M059J (cell line): Measurements from ENCODE around the gene AXIN1. TPM values are rescaled to one million over a fixed set of nuclear protein-coding genes. Genes with fewer than 3 reads are reported as not detected.
"Not testable (repeated sequence)": the region's sequence is repeated elsewhere in the genome, so short reads cannot be mapped to it uniquely, and the experiment has no call there.

Experiments
- DNase-seq: peaks from one replicate; pipeline ENCODE4 v3.0.0-alpha.2; 2012; ENCODE audit warnings: low read depth
- total RNA-seq: library from RNA; depleted of rRNA; stranded (reverse); fragments of >200 nt; shearing (Covaris generic); gene quantifications from 2 replicates; pipeline ENCODE4 v1.2.3, GENCODE V29; 2014

The AXIN1 gene
- total RNA-seq, 1 experiment from 2014 or later: 15.5 TPM

DNA sequence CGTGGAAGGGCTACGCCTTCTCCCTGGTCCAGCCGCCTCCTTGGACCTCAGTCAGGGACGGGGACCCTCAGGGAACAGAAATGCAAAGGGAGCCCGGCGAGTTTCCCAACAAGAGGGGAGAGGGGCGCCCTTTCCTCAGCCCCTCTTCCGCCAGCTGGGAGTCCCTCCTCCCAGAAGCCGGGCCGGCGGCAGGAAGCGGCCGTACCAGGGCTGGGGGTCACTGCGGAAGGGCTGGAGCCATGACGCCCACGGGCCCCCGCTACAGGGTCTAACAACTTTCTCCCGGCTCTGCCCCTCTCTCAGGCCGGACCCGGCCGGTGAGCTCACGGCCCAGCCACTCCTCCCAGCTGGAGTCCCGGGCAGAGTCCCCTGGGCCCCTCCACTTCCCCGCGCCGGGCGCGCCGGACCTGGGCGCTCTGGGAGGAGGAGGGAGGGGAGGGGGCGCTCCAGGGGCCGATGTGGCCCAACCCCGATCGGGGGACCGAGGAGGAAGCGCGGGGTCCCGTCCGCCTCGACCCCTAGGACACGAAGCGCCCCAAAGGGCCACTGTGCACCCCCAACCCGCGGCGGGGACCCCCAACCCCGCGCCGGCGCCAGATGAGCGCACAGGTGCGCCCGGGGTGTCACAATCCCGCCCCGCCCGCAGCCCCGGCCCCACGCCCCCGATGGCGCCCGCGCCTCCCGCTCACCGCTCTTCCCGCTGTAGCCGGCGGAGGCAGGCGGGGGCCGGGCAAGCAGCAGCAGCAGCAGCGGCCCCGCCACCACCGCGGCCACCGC is 28.7 kb upstream of the AXIN1 start:
- DNase-seq: no peak

DNA sequence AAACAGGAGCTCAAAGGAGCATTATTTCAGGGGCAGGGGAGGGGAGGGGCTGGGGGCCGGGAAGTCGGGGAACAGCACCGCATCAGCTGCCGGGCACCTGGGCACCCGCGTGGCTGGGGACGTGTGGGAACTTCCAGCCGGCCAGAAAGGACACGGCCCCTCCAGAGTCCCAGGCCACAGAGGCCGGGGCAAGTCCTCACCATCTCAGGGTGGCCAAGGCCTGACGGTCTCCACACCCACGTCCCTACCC is 28.2 kb upstream of the AXIN1 start:
- DNase-seq: no peak

DNA sequence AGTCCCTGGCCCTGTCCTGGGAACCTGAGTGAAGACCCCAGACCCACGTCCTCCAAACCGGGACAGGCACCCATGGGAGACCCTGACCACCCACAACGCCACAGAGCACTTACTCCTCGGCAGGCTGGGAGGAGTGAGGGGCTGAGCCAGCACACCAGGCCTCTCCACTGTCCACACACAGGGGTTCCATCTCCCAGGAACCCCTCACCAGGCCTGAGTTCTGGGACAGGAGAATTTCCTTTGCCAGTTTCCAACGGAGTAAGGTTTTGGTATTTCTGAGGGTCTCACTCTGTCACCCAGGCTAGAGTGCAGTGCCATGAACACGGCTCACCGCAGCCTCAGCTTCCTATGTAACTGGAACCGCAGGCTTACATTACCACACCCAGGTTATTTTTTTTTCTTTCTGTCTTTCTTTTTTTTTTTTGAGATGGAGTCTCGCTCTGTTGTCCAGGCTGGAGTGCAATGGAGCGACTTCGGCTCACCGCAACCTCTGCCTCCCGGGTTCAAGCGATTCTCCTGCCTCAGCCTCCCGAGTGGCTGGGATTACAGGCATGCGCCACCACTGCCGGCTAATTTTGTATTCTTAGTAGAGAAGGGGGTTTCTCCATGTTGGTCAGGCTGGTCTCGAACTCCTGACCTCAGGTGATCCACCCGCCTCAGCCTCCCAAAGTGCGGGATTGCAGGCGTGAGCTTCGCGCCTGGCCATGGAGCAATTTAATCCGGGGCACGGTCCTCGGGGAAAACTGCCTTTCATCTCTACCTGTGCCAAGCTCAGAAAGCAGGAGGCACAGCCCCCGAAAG is 27.6 kb upstream of the AXIN1 start:
- DNase-seq: no peak

DNA sequence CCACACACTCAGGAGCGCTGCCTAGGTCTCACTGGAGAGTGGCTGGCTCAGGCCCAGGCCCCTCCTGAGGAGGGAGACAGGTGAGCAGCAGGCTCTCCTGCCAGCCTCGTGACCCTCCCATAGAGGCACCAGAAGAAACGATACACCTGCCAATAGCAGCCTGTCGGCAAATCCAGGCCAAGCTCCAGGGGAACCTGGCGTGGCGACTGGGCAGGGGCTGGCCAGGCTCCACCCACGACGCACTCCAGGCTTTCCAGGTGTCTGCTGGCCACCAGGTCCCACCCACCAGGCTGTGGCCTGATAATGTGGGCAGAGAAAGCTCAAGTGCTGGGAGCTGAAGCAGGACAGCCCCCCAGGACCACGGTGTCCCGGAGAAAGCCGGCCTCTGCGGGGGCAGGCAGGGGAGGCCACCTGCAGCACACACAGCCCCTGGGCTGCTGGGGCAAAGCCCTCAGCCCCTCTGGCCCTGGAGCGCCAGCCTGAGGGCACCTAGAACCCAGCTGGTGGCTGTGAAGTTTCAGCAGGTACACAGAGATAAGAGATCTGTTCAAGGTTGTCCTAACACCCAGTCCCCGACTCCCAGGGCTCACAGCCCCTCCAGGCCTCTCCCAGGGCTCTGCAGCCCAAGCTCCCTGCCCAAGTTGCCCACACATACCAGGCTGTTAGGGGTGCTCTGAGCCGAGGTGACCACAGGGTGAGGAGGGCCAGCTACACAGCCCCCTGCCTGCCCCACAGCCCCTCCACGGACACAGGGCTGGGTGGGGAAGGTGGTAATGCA is 26.8 kb upstream of the AXIN1 start:
- DNase-seq: no peak

DNA sequence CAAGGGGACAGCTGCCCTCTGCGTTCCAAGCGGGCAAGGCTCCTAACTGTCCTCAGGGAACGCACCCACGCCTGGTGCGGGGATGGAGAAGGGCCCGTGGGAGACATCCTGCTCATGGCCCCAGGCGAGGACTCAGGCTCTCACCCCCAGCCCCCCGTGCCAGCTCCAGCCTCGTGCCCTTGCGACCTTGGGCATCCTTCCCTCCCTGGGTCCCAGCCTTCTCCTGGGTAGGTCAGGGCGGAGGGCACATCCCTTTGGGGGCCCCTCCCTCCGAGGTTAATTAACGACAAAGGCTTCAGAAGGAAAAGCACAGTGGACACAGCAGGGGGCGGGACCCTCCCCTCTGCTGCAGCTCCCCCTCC is 26.3 kb upstream of the AXIN1 start:
- DNase-seq: no peak

DNA sequence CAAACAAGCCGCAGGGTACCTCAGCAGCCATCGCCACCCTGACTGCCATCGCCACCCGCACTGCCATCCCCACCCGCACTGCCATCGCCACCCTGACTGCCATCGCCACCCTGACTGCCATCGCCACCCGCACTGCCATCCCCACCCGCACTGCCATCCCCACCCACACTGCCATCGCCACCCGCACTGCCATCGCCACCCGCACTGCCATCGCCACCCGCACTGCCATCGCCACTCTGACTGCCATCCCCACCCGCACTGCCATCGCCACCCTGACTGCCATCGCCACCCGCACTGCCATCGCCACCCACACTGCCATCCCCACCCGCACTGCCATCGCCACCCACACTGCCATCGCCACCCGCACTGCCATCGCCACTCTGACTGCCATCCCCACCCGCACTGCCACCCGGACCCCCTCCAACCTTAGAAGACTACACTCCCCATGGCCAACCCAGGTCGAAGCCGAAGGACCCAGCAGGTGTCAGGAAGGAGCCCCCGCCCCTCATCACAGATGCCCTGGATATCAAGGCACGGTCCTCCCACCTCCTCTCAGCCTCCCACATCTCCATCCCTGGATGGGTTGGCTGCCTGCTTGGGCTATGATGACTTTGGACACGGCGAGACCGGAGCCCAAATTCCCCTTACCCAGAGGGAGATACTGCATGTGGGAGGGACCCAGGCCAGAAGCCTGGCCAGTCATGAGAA is 25.7 kb upstream of the AXIN1 start:
- not testable (repeated sequence) for DNase-seq

DNA sequence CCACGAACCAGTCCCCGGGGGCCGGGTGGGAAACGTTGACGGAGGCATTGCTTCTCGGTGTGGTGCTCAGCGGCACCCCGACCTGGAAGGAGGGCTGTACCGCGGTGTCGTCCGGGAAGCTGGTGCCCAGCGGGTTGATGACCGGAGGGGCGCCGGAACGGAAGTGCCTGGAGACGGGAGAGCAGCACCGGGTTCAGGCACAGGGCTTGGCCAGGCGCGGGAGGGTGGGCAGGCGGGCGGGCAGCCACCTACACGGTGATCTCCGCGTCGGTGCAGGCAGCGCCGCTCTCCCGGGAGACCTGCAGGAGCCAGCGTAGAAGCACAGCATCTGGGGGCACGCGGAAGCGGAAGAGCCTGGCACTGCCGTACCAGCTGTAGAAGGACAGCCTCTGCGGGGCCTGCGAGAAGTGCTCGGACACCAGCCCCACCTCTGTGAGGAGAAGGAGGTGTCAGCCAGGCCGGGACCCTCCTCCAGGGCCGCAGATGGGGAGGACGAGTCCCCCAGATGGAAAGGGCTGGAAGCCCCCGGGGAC is 25.0 kb upstream of the AXIN1 start:
- DNase-seq: no peak

DNA sequence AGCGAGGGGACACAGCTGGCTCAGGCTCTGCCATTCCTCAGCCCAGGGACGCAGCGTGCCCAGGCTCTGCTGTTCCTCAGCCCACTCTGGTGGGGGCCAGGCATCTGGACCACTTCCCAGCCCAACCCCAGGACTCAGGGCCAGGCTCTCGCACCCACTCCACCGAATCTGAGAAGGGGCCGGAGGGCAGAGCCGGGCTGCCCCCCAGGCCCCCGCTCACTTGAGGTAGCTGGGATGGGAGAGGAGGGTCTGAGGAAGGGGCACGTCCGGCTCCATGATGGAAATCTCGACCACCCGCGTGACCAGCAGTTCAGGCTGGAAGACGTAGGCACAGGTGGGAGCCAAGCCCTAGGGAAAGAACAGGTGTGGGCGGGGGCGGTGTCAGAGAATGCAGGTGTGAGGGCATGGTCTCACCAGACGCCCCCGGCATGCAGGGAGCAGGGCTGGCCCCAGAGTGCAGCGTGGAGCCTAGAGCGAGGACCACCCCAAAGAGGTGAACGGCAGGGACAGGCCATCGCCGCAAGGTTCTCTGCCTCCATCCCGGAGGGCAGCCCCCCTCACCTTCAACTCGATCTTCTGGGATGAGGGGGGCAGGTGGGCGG is 24.4 kb upstream of the AXIN1 start:
- DNase-seq: no peak

DNA sequence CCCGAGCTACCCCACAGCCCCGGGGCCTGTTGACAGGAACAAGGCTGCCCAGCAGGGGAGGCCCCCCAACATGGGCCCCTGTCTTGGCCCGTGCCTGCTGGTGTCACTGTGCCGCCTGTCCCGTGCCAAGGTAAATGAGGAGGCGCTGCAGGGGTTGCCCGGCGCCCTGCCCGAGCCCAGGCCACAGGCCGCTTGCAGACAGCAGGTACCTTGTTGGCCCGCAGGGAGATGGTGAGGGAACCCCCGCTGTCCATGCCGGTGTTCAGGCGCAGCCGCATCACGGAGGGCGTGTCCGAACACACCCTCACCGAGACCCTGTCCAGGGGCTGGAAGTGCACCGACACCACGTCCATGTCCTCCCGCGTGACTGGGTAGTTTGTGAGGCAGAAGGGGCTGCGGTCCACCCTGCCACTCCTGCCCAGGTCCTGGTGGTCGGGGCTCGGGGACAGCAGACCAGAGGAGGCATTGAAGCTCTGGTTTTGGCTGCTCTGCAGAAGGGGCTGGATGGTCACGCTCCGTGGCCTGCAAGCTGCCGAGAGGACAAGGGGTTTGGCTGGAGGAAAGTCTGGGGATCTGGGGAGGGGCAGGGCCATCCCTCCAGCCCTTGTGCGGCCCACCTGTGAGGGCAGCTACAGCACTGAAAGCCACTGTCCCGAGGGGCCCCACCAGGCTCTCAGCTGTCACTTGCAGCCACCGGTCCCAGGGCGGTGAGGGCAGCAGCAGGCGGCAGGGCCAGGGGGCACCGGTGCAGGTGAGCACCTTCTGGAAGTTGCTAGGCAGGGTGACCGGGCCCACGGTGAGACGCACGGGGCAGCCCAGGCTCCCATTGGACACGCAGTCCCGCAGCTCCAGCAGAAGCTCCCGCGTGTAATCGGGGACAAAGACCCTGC is 23.6 kb upstream of the AXIN1 start:
- no peak for DNase-seq

DNA sequence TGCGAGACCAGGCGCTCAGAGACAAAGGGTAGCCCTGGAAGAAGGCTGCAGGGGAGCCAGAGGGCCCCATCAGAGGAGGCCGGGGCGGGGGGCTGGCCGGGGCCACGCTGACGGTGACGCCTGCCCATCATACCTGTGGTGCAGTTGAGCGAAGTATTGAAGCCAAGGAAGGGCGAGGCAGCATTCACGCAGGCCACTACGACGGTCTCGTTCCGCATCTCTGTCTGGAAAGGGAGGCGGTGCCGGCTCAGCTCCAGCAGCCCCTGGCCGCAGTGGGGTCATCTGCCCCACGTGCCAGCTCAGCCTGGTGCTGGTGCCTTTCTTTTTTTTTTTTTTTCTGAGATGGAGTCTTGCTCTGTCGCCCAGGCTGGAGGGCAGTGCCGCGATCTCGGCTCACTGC is 22.7 kb upstream of the AXIN1 start:
- no peak for DNase-seq

DNA sequence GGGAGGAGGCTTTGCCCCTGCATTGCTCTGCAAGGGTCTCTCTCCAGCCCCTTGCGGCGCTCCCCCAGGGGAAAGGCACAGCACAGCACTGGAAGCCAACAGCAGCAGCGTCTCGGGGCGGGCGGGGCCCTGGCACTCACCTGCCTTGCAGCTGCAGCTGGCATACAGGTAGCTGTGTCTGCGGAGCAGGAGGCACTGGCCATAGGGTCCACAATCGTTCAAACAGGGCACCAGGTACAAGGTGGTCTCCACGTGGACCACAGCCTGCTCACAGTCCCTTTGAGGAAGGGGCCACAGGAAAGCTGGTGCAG is 22.0 kb upstream of the AXIN1 start:
- no peak for DNase-seq

DNA sequence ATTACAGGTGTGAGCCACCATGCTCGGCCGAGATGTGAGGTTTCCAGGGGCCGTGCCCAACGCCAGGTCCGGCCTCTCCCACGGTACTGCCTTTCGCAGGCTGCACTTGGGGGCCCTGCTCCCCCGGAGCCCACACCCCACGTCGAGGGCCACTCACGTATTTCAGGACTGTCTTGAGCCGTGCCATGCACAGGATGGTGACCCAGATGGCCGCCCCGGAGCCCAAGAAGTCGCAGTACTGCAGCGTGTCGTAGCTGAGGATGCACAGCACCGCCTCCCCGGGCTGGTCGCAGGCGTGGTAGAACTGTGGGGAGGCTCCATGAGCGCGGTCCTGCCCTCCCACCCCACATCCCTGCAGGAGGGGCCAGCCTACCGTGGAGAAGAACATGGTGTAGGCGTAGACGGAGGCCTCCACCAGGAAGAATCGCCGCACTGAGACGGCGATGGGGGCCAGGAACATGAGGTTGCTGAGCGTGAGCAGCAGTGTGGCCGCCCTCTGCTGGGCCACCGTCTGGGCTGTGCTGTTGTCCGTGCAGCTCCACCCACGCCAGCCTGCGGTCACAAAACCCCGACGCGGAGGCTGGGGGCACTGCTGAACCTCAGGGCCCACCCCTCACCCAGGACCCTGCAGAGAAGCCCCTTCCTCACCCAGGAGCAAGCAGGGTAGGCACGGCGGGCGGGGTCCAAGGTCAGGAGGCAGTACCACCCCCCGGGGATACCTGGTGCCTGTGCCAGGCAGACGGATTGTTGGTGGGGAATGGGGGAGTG is 21.5 kb upstream of the AXIN1 start:
- DNase-seq: no peak

DNA sequence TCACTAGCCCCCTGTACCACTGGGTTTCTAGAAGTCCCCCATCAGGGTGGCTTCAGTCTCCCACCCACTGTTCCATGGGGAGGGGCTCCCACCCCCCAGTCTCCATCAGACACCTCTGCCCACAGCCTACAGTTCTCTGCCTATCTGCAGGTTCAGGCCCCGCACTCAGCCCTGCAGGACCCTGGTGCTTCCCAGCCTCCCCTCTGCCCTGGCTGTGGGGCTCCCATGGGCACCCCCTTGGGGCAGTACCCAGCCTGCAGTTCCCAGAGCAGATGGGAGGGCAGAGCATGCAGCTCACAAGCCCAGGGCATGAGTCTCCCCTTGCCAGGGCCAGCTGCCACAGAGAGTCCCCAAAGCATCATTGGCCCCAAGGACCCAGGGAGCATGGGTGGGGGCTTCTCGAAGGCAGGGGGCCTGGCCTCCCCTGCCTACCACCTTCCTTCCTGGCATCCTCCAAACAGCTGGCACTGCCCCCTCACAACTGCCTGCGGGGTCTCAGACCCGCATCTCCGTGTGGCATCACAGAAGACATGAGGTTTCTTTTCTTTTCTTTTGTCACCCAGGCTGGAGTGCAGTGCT is 20.6 kb upstream of the AXIN1 start:
- no peak for DNase-seq

DNA sequence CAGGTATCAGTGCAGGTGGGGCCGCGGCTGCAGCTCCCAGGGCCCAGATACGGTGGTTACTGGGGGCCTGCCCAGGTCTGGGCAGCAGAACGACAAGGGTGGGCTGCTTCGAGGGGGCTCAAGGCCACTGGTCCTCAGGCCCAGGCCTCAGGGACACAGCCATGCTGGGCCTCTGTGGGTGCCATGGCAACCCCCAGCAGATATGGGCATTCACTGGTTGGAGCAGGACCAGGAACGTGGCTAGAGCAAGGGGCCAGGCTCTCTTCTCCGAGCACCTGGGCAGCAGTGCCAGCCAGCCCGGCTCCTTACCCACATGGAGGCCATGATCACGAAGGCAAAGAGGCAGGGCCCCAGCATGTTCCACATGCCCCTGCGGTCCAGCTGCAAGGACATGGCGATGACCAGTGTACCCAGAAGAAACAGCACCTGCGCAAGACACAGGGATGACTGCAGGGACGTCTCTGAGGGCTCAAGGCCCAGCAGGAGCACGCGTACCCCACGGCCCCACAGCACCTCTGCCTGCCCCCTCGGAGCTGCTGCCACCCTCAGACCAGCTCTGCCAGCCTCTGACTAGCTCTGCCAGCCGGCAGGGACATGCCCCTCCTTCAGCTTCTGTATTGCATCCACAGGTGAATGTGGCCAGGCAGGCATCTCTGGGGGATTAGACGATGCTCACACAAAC is 19.9 kb upstream of the AXIN1 start:
- no peak for DNase-seq

DNA sequence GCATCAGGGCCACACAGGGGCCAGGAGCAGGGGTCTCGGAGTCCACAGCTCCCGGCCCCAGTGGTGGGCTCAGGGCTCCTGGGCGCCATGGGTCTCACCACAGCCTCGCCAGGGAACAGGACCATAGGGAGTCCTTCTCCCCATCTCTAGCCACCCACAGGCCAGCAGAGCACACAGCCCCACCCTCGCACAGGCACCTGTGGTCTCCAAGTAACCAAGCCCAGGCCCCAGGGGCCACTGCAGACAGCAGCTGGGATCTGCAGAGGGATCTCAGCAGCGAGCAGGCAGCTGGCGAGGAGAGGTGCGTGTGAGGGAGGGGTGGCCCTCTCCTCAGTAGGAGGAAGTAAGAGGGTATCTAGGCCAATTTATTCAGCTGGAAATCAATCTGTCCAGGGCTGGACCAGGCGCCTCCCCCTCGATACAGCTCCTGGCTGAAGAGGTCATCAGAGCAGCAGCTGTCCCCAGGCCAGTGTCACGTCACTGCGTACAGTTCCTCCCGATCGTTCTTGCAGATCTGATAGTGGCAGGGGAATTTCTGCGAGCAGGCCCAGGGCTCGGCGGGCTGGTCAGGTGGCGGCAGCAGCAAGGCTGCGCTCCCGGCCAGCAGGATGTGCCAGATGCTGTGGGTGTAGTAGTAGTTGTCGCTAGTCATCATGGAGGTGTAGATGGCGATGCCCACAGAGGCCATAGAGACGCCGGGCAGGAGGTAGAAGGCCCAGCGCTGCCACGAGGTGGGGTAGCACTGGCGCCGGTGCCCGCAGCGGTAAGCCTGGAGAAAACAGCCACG is 19.2 kb upstream of the AXIN1 start:
- no peak for DNase-seq

DNA sequence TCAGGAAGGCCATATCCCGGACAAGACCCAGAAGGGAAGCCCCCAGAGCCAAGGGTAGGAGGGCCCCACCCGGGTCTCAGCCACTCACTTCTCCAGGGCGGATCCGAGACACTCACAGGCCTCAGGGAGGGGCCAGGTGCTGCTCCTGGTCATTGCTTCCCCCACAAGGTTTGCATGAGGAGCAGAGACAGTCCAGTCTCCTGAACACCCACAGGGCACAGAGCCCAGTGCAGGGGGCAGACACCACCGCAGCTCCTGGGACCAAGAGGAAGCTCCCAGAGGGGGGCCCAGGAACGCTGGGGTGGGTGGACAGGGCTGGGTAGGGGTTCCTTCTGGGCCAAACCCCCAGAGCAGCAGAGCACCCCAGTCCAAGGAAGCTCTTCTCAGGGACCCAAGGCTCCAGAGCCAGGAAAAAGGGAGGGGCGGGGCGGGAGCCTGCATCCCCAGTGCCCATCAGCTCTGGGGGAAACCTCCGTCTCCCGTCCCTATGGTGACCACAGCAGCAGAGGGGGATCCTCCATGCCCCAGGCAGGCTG is 18.5 kb upstream of the AXIN1 start:
- no peak for DNase-seq

DNA sequence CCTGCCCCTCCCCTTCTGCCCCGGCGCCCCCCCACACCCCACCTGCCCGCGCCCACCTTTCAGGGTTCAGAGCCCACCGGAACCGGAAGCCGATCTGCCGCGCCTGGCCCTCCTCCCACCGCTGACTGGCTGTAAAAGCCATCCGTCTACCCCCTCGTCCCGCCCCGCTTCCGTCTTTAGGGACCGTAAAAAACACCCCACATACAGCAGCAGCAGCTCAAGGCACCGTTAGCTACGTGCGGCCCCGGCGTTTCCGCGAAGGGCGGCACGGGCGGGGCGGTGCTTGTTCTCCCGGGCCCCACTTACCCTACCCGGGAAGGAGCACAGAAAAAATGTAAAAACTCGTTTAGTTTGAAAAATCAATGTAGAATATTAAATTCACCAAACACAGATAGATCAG is 17.9 kb upstream of the AXIN1 start, which contains the start of gene MRPL28:
Gene MRPL28 (minus strand): TSS at position 96 of the 400 bp plus-strand sequence. CDS start 320 bp downstream, outside the sequence.
- DNase-seq: peak; percentile 89
